Ectodermal cell (in vitro differentiated cells): Measurements from ENCODE around the gene SMYD5.
"Not testable (repeated sequence)": the region's sequence is repeated elsewhere in the genome, so short reads cannot be mapped to it uniquely, and the experiment has no call there.

Experiments
- H3K27ac ChIP-seq: 2 replicates; pipeline ENCODE4 v1.7.0; 2013; ENCODE audit warnings: mild to moderate bottlenecking, low read depth, low read length; ENCODE audit not compliant: insufficient read depth, poor library complexity, severe bottlenecking
- H3K27me3 ChIP-seq: 2 replicates; pipeline ENCODE4 v1.7.0; 2013; ENCODE audit warnings: mild to moderate bottlenecking, low read length; ENCODE audit not compliant: insufficient read depth, control insufficient read depth, poor library complexity, severe bottlenecking
- H3K36me3 ChIP-seq: one replicate; pipeline ENCODE4 v1.7.0; 2013; ENCODE audit warnings: low read length; ENCODE audit not compliant: control insufficient read depth, insufficient read depth
- H3K4me1 ChIP-seq: one replicate; pipeline ENCODE4 v1.7.0; 2013; ENCODE audit warnings: low read length; ENCODE audit not compliant: control insufficient read depth, insufficient read depth
- H3K4me3 ChIP-seq: 2 replicates; pipeline ENCODE4 v1.7.0; 2013; ENCODE audit warnings: low read depth, low read length, control low read depth; ENCODE audit not compliant: insufficient read depth
- H3K9me3 ChIP-seq: 2 replicates; pipeline ENCODE4 v1.7.0; 2013; ENCODE audit warnings: mild to moderate bottlenecking, low read length, moderate library complexity; ENCODE audit not compliant: control insufficient read depth
- WGBS, 2 experiments: methylation state at CpG; one replicate each; pipeline ENCODE4 v1.1.7; 2013; ENCODE audit warnings: missing lambda C conversion rate in 2 of 2; 5-methylcytosine and 5-hydroxymethylcytosine counted together

The SMYD5 gene

GRCh38 chr2:73259704-73260337 lies 45.8 kb downstream of the SMYD5 start:
- H3K4me3 ChIP-seq: no peak overlapping the region
- H3K27ac ChIP-seq: no peak overlapping the region
- no peaks in the 10 kb centered on the region for H3K36me3 ChIP-seq
- peaks cover 7% of the 10 kb centered on the region for H3K4me1 ChIP-seq
- 93 to 94% methylated on average over 4 of the region's 4 CpGs for WGBS, 2 experiments
- no peaks in the 10 kb centered on the region for H3K9me3 ChIP-seq
- H3K27me3 ChIP-seq: no peaks in the 10 kb centered on the region

DNA sequence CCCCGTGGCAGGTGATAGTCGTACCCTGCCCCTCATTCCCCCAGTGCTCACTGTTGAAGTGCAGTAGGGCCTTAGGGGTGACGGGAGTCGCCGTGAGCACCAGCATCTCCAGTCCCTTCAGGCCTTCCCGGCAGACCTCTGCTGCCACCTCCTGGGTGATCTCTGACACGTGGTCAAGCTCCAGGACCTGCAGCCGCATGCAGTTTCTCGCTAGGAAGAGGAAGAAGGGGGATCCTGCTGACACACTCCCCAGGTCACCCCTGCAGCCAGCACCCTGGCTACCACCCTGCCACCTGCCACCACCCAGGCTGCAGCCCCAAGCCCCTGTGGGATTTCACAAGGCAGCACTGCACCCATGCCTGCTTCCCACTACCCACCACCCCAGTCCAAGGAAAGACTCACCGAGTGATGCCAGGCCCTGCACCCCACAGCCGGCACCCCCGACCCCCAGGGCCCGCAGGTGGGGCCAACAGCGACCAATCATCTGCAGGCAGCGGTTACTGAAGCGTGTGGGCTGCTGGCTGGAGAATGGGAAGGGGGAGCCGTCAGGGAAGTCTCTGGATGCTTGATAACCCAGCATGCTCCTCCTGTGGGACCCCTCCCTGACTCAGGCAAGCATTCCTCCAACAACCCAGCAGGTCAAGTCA lies 46.4 kb downstream of the SMYD5 start:
- Histone ChIP-seq H3K4me3 (no peak overlapping the region), H3K4me1 (peaks cover 7% of the 10 kb centered on the region), H3K27me3 (no peaks in the 10 kb centered on the region), H3K9me3 (no peaks in the 10 kb centered on the region), H3K27ac (no peak overlapping the region), H3K36me3 (no peaks in the 10 kb centered on the region)
- 37 to 42% methylated on average over 17 of the region's 17 CpGs for WGBS, 2 experiments

- no peaks in the 10 kb centered on the region for H3K4me1 ChIP-seq
- H3K36me3 ChIP-seq: no peaks in the 10 kb centered on the region
- peaks cover 8% of the 10 kb centered on the region for H3K27me3 ChIP-seq
- no peaks in the 10 kb centered on the region for H3K9me3 ChIP-seq
- H3K4me3 ChIP-seq: no peak overlapping the region
- no peak overlapping the region for H3K27ac ChIP-seq
- WGBS, 2 experiments: 81 to 92% methylated on average over 4 of the region's 4 CpGs
These were observed 48.1 kb downstream of the SMYD5 start for GRCh38 chr2:73262108-73262651.

DNA sequence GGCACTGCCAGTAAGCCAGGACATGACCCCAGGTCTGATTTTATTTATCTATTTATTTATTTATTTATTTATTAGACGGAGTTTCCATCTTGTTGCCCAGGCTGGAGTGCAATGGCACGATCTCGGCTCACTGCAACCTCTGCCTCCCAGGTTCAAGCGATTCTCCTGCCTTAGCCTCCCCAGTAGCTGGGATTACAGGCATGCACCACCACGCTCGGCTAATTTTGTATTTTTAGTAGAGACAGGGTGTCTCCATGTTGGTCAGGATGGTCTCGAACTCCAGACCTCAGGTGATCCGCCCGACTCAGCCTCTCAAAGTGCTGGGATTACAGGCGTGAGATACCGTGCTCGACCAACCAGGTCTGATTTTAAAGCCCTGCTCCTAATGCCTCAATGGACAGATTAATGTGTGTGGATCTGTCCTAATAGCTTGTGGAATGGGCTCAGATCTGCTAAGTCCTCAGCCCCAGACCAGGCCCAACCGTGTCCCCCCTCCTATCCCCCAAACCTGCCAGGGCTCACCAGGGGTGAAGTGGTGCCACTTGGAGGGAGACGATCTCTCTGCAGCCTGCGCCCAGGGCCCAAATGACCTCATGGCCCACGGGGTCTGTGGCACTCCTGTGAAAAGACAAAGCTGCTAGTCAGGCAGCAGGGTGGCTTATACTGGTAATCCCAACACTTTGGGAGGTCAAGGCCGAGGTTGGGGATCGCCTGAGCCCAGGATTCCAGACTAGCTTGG lies 48.8 kb downstream of the SMYD5 start:
- not testable (repeated sequence) for H3K4me1 ChIP-seq, H3K36me3 ChIP-seq, H3K4me3 ChIP-seq, H3K9me3 ChIP-seq, H3K27ac ChIP-seq
- WGBS, 2 experiments: 89 to 91% methylated on average over 18 of the region's 18 CpGs
- H3K27me3 ChIP-seq: peaks cover 15% of the 10 kb centered on the region

DNA sequence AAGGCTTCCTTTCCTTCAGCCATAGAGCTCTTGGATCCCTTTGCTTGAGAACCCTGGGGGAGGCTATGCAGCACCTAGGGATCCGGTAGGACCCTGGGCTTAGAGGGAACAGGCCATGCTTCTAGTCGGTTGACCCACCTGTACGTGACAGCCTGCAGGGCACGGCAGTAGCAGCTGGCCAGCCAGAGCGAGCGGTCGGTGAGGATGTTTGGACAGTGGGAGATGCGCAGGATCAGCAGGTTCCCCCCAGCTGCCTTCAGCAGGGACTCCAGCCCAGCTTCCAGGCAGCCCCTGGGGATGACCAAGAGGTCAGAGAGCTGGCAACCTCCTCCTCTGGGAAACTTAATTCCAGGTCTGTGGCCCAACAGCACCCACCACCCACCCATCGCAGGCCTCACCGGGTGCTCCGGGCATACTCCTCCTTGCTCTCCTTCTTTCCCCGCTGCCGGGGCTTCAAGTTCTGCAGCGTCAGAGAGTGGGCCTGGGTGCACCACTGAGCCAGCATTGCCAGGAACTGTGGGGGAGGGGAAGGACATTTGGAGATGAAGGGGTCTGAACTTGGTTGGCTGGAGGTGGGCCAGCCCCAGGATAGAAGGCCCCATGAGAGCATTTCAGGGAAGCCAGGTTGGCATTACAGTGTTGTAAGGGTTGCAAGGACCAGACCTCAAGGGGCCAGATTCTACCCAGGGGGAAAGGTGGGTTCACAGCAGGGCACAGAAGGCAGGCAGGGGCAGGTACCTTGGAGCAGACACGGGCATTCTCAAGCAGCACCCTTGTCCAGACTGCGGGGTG lies 49.7 kb downstream of the SMYD5 start:
- WGBS, 2 experiments: 93% methylated on average over 16 of the region's 16 CpGs
- Histone ChIP-seq H3K36me3 (no peaks in the 10 kb centered on the region), H3K4me1 (no peaks in the 10 kb centered on the region), H3K27ac (no peak overlapping the region), H3K9me3 (no peaks in the 10 kb centered on the region), H3K4me3 (no peak overlapping the region), H3K27me3 (peaks cover 24% of the 10 kb centered on the region)

DNA sequence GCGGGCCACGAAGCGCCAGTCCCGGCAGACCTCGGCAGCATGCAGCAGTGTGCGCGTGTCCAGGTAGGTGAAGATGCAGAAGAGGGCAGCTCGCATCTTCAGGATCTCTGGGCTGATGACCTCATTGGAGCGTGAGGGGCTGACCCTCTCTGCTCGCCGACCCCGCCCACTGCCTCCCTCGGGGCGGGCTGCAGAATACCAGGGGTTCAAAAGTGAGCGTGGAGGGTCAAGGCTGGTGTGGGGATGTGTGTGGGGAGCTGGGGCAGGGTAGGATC lies 50.2 kb downstream of the SMYD5 start:
- Histone ChIP-seq H3K27ac (no peak overlapping the region), H3K9me3 (no peaks in the 10 kb centered on the region), H3K4me3 (no peak overlapping the region), H3K36me3 (no peaks in the 10 kb centered on the region), H3K4me1 (no peaks in the 10 kb centered on the region), H3K27me3 (peaks cover 29% of the 10 kb centered on the region)
- WGBS, 2 experiments: 94 to 95% methylated on average over 15 of the region's 15 CpGs

DNA sequence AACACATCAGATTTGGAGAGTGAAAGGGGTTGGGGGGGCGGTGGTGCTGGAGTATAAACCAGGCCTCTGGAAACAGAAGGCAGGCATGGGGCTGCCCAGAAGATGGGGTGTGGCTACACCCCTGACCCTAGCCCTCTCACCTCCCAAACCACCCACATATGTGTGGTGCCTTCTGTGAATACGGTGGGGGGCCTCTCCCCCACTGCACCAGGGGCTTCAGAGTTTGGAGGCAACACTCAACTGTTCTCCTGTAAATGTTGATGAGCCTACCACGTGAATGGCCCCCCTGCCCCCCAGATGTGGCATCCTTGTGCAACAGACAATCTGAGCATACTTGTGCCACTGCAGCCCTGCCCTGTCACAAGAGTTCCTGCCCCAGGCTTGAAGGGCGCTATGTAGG lies 50.7 kb downstream of the SMYD5 start:
- no peaks in the 10 kb centered on the region for H3K9me3 ChIP-seq
- no peaks in the 10 kb centered on the region for H3K4me1 ChIP-seq
- H3K27me3 ChIP-seq: peaks cover 34% of the 10 kb centered on the region
- no peak overlapping the region for H3K27ac ChIP-seq
- H3K36me3 ChIP-seq: no peaks in the 10 kb centered on the region
- WGBS, 2 experiments: 90 to 91% methylated on average over 3 of the region's 4 CpGs
- no peak overlapping the region for H3K4me3 ChIP-seq

GRCh38 chr2:73265298-73266060 lies 51.4 kb downstream of the SMYD5 start:
- Histone ChIP-seq H3K36me3 (no peaks in the 10 kb centered on the region), H3K4me3 (no peak overlapping the region), H3K4me1 (no peaks in the 10 kb centered on the region), H3K9me3 (no peaks in the 10 kb centered on the region), H3K27me3 (peaks cover 41% of the 10 kb centered on the region), H3K27ac (no peak overlapping the region)
- 93 to 94% methylated on average over 28 of the region's 28 CpGs for WGBS, 2 experiments

DNA sequence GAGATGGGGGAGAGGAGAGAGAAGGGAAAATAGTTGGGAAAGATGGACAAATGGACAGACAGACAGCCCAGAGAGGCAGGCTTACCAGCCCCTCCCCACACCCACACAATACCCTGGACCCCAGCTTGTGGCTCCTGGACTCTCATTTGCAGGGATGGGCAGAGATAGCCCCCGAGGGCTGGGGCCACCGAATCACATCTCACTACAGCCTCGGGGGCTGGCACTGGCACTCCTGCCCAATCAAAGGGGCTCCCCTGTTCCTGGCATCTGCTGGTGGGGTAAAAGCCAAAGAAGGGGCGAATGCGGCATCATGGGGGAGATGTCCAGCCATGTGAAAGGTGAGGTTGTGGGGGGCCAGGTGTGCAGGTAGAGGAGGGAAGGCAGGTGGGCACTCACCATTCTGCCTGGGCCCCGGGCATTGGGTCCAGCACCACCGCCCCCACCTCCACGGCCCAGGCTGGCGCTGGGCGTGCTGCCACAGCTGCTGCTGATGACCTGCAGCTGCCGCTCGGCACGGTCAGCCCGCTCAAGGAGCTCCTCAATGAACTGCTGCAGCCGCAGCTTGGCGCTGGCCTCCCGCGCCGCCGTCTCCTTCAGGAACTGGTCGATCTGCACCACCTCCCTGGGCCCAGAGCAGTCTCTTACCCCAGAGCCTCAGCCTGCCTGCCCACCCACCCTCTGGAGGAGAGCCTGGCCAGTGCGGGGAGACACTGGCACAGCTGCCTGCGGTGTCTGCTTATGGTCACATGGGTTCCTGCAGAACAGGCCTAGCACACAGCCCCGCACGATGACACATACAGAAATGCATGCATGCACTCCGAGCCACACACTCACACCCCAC lies 52.2 kb downstream of the SMYD5 start:
- no peaks in the 10 kb centered on the region for H3K9me3 ChIP-seq
- H3K4me3 ChIP-seq: no peak overlapping the region
- no peak overlapping the region for H3K27ac ChIP-seq
- H3K36me3 ChIP-seq: no peaks in the 10 kb centered on the region
- WGBS, 2 experiments: 94% methylated on average over 26 of the region's 26 CpGs
- H3K27me3 ChIP-seq: peaks cover 49% of the 10 kb centered on the region
- H3K4me1 ChIP-seq: no peaks in the 10 kb centered on the region
